Esophagus muscularis mucosa (tissue), 4 donors: Measurements from ENCODE around the gene SMCR8.

Source experiments
- CTCF ChIP-seq, 3 experiments: fragments of 200-600 bp in 2 of 3; fragments of 450-650 bp in 1 of 3; sonication (generic) in 2 of 3; IDR thresholded peaks; one replicate each; pipeline ENCODE4 v1.5.1; 2017 to 2019; ENCODE audit warnings: antibody characterized with exemption in 3 of 3, mild to moderate bottlenecking in 2 of 3, moderate library complexity in 1 of 3
- EP300 ChIP-seq: sonication (generic); formaldehyde crosslinking; IDR thresholded peaks from one replicate; pipeline ENCODE4 v1.6.1; 2017; ENCODE audit warnings: antibody characterized with exemption
- POLR2A ChIP-seq: fragments of 450-650 bp; IDR thresholded peaks from one replicate; pipeline ENCODE4 v1.6.1; 2017; ENCODE audit warnings: antibody characterized with exemption, moderate library complexity, mild to moderate bottlenecking, low read depth
- POLR2AphosphoS5 ChIP-seq, 2 donors: sonication (generic); formaldehyde crosslinking; IDR thresholded peaks; one replicate each; pipeline ENCODE4 v1.6.1; 2017; ENCODE audit warnings: antibody characterized with exemption in 2 of 2

DNA sequence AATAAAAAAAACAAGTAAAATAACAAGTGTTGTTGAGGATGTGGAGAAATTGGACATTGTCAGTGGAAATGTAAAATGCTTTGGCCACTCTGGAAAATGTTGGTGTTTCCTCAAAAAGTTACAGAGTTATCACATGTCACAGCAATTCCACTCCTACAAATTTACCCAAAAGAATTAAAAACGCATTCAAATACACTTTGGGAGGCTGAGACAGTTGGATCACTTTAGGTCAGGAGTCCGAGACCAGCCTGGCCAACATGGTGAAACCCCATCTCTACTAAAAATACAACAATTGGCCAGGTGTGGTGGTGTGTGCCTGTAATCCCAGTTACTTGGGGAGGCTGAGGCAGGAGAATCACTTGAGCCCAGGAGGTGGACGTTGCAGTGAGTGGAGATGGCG is 5.9 kb upstream of the SMCR8 start:
- no peak for TF ChIP-seq EP300
- no peak for TF ChIP-seq CTCF (IDR thresholded peaks at IDR 0.05)
- no peak for TF ChIP-seq POLR2AphosphoS5 (IDR thresholded peaks at IDR 0.05)
- no peak for TF ChIP-seq POLR2A
